Tibial nerve (tissue), 3 donors: ENCODE results near the gene KIAA1614.

ENCODE experiments used
- POLR2A ChIP-seq, 2 donors: fragments of 450-650 bp; IDR thresholded peaks; one replicate each; pipeline ENCODE4 v1.6.1; 2017; ENCODE audit warnings: antibody characterized with exemption in 2 of 2, mild to moderate bottlenecking in 2 of 2, moderate library complexity in 2 of 2
- TF ChIP-seq, protein P1 (sequence below), 5 experiments: fragments of 200-600 bp in 3 of 5; fragments of 450-650 bp in 2 of 5; sonication (generic) in 3 of 5; IDR thresholded peaks; one replicate each; pipeline ENCODE4 v1.5.1; 2016 to 2019; ENCODE audit warnings: antibody characterized with exemption in 5 of 5, mild to moderate bottlenecking in 3 of 5, moderate library complexity in 2 of 5

DNA sequence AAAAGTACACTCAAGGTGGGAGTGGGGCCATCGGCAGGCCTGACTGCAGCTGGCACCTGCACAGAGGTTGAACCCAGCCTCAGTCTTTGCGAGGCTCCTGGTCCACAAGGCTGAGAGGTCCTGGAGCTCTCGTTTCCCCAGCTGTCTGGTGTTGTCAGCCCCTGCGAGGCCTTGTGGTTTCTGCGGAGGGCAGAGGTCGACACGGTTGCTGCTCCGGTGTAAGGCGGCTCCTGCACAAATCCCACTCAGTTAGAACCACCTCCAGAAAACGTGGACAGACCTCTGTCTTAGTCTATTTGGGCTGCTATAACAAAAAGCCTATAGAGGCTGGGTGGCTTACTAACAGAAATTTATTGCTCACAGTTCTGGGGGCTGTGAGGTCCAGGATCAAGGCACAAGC, 5.8 kb downstream of the KIAA1614 start:
- TF ChIP-seq, protein P1, sequence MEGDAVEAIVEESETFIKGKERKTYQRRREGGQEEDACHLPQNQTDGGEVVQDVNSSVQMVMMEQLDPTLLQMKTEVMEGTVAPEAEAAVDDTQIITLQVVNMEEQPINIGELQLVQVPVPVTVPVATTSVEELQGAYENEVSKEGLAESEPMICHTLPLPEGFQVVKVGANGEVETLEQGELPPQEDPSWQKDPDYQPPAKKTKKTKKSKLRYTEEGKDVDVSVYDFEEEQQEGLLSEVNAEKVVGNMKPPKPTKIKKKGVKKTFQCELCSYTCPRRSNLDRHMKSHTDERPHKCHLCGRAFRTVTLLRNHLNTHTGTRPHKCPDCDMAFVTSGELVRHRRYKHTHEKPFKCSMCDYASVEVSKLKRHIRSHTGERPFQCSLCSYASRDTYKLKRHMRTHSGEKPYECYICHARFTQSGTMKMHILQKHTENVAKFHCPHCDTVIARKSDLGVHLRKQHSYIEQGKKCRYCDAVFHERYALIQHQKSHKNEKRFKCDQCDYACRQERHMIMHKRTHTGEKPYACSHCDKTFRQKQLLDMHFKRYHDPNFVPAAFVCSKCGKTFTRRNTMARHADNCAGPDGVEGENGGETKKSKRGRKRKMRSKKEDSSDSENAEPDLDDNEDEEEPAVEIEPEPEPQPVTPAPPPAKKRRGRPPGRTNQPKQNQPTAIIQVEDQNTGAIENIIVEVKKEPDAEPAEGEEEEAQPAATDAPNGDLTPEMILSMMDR (IDR thresholded peaks at IDR 0.05), result no peak
- TF ChIP-seq POLR2A (IDR thresholded peaks at IDR 0.05), result no peak
